HG03354 (cell line): Measurements from ENCODE around the gene NDUFB5.
A peak's percentile ranks its signal among the peaks of the same experiment; 100 is the strongest.

Experiments
- ATAC-seq: cut with Tn5 transposase; IDR thresholded peaks from one replicate; pipeline ENCODE4 v1.9.1; 2021; ENCODE audit warnings: mild to moderate bottlenecking; ENCODE audit not compliant: unreplicated experiment, poor library complexity, severe bottlenecking

The NDUFB5 gene

GRCh38 chr3:179604321-179605078, at the start of gene NDUFB5, which contains the start of gene MRPL47:
TSS of gene NDUFB5 (plus strand) at chr3:179604794. CDS start at chr3:179604816, 22 bp downstream.
TSS of gene MRPL47 (minus strand) at chr3:179604638. CDS start at chr3:179604624, 14 bp downstream.
- peak; percentile 98 for ATAC-seq

GRCh38 chr3:179558742-179559364, 45.7 kb upstream of the NDUFB5 start:
- ATAC-seq: no peak

GRCh38 chr3:179560791-179561190, 43.8 kb upstream of the NDUFB5 start:
- no peak for ATAC-seq

- peak; percentile 95 for ATAC-seq
Observed at GRCh38 chr3:179562591-179563270, 41.9 kb upstream of the NDUFB5 start, which contains the start of gene ACTL6A. TSS of gene ACTL6A (plus strand) at chr3:179562926. CDS start at chr3:179563093, 167 bp downstream.

- peak; percentile 66 for ATAC-seq
Observed at GRCh38 chr3:179563271-179563783, 41.3 kb upstream of the NDUFB5 start.

- ATAC-seq: no peak
Observed at GRCh38 chr3:179565496-179565895, 39.1 kb upstream of the NDUFB5 start.

- ATAC-seq: no peak
Observed at GRCh38 chr3:179580992-179581391, 23.6 kb upstream of the NDUFB5 start.

GRCh38 chr3:179589143-179589542, 15.5 kb upstream of the NDUFB5 start:
- ATAC-seq: peak; percentile 45

- ATAC-seq: no peak
Observed at GRCh38 chr3:179590669-179591068, 13.9 kb upstream of the NDUFB5 start.

GRCh38 chr3:179591313-179591712, 13.3 kb upstream of the NDUFB5 start:
- no peak for ATAC-seq

GRCh38 chr3:179599531-179599930, 5.1 kb upstream of the NDUFB5 start:
- ATAC-seq: no peak

- no peak for ATAC-seq
Observed at GRCh38 chr3:179603321-179603720, 1.3 kb upstream of the NDUFB5 start.

- ATAC-seq: no peak
Observed at GRCh38 chr3:179603831-179604230, 763 bp upstream of the NDUFB5 start.

GRCh38 chr3:179606534-179607085, 2.0 kb downstream of the NDUFB5 start:
- ATAC-seq: no peak

GRCh38 chr3:179608931-179609720, 4.5 kb downstream of the NDUFB5 start:
- ATAC-seq: peak; percentile 44

GRCh38 chr3:179610066-179610465, 5.5 kb downstream of the NDUFB5 start:
- no peak for ATAC-seq

- no peak for ATAC-seq
Observed at GRCh38 chr3:179613807-179614206, 9.2 kb downstream of the NDUFB5 start.

GRCh38 chr3:179615458-179616173, 11.0 kb downstream of the NDUFB5 start:
- ATAC-seq: no peak

GRCh38 chr3:179622023-179622422, 17.4 kb downstream of the NDUFB5 start:
- no peak for ATAC-seq
